ENCODE data around the gene TIPRL.
"Not testable (repeated sequence)": the region's sequence is repeated elsewhere in the genome, so short reads cannot be mapped to it uniquely, and the experiment has no call there.

TIPRL gene

DNA sequence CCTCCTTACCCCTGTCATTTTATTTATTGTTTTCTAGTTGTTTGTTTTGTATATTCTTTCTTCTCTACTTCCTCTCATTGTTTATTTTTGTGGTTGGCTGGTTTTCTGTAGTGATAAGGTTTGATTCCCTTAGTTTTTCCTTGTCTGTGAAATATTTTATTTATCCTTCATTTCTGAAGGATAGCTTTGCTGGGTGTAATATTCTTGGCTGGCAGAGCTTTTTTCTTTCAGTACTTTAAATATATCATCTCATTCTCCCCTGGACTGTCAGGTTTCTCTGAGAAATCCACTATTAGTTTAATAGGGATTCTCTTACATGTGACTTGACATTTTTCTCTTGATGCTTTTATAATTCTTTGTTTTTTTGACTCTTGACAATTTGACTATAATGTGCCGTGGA, 18.8 kb upstream of the TIPRL start:
- no peak for DNase-seq

DNA sequence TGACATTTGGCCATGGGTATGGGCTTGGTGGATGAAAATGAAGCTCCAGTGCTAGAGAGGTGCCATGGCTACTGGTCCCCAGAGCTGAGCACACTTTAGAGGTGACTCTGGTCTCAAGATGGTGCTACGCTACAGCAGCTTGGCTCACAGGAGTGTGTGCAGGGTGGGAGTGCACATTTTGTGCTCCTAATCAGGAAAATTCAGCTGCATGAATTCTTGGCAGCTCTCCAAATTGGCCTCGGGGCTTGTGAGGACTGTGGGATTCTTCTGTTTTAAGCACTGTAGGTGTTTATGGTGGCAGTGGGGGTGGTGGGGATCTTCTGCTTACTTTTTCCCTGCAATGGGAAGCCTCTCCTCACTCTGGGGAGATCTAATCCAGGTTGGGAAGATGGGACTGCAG, 17.3 kb upstream of the TIPRL start:
- DNase-seq = no peak

DNA sequence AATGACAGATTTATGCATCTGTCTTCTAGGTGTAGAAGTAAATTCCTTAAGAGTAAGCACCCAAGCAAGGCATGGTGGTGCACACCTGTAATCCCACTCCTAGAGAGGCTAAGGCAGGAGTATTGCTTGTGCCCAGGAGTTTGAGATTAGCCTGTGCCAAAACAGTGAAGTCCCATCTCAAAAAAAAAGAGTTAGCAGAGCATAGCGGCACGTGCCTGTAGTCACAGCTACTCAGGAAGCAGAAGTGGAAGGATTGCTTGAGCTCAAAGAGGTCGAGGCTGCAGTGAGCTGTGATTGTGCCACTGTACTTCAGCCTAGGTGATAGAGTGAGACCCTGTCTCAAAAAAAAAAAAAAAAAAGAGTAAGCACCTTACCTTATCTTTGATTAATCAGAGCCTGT, 15.1 kb upstream of the TIPRL start:
- no peak for DNase-seq

DNA sequence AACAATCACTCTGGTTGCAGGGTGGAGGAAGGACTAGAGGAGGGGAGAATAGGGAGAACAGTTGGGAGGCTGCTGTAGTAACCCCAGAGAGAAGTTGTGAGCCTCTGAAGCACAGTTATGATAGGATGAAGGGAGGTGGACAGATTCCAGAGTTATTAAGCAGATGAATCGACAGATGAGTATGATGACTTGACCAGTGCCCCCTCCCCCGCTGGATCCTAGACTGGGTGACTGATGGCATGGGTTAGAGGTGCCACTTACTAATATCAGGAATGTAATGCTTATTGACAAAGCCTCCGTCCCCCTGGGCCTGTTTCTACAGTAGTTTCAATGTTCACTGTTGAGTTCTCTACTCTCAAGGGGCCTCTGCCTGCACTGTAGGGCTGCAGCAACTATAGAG, 14.0 kb upstream of the TIPRL start:
- no peak for DNase-seq

DNA sequence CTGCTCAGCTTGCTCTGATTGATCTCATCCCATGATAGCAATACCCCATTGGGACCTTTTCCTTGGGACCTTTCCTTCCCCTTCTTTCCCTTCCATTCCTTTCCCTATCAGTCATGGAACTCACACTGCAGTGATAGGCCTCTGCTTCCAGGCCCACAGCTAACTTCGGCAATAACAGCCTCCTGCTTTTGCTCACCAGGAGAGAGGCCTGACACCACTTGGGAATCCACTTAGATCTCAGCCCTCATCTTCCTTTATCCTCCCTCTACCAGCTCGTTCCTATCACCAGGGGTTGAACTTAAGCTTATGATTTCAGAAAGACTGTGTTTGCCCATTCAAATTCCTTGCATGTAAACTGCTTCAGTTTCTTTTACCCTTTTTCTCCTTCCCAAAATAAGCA, 11.0 kb upstream of the TIPRL start:
- no peak for DNase-seq

DNA sequence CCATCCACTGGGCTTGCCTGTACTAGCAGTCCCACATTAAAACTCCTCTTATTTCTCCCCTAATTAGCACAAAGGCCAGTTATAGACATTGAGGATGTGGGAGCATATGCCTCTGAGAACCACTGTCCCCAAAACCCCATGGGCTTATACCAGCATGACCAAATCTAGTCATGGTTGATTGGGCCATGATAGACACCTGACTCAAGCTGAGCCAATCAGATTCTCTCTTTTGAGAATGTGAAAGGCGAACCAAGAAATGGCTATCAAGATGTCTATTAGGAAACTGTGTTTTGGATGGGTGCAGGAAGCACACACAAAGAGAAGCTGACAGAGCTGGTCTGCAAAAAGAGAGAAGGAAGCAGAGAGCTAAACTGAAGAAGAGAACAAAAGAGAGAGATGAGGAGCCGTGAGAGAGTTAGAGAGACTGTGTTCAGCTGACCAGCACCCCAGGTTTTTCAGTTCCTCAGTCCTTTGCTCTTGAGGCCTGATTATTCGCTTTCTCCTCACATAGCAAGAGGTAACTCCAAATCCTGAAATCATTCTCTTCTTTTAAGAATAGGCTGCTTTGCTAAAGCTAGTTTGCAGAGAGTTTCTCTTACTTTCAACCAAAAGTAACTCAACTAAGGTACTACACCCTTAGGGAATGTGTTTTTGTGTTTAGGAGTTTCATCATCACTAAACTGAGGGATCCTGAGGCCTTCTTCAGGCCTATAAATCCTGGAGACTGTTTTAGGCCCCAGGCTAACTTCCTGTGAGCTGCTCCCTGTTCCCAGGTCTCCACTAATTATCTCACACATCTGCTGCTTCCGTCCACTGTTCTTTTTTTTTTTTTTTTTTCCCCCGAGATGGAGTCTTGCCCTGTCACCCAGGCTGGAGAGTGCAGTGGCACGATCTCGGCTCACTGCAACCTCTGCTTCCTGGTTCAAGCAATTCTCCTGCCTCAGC, 7.9 kb upstream of the TIPRL start:
- no peak for DNase-seq

DNA sequence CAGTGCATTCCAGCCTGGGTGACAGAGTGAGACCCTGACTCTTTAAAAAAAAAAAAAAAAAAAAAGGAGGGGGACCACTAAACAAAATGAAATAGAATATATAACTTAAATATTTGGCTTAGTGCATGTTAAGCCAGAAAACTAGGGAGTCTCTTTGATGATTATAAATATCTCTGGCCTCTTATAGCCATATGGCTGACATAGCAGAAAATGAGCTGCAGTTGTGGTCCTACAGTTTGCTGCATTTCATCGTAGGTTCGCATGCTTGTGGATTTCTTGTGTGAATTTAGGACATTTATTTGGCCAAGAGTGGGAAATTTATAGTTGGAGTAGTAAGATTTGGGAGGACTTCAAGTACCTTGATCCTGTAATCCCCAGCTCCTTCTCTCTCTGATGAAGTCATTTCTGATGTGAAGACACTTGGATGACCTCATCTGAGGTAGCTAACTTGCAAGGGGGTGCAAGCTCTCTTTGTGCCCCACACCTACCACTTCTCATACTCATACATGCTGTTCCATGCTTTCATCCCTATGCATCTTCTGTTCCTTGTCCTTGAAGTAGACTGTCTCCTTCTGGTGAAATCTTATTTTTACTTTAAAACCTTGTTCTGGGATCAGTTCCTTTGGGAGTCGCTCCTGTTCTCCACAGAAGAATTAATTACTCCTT, 6.4 kb upstream of the TIPRL start:
- DNase-seq = no peak

DNA sequence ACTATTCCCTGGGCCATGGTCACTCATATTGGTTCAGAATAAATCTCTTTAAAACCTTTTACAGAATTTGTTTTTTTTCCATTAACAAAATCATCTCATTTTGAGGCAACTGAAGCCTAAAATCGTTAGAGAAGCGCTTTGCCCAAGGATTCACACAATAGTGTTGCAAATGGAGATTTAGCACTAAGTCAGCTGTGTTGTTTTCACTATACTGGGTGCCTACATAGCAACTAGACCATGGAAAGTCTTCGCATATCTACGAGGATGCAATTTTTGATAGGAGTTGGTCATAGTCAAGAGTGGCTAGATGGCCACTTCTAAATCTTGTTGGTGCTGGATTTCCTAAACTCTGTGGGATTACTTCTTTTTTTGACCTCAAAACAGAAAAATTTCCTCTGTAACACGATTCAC, 530 bp upstream of the TIPRL start:
- no peak for DNase-seq

DNA sequence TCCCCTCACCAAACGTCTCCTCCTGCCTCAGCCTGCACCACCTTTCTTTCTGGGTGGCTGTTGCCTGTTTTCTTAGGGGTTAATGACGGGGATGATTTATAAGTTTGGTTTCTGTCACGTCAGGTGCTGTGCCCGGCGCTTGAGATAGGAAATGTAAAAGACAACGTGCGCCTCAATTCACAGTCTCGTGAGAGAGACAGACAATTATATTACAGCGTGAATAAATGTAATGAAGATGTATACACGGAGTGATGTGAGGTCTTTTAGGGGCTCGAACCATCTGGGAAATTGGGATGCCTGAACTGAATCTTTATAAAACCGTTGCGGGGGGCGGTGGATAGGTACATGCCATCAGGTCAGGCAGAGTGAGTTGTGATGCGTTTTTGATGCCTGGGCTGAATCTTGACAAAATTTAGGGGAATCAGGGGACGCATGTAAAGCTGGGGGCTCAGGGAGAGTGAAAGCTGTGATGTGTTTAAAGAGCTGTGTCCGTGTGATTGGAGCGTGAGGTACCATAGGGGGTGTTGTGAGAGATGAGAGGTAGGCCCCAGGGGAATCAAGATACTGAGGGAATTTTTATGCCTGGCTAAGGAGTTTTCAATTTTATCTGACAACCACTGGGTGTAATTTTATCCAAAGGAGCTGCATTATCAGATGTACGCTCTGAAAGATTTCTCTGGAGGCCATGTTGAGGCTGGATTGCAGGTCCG, 831 bp downstream of the TIPRL start:
- DNase-seq = no peak

DNA sequence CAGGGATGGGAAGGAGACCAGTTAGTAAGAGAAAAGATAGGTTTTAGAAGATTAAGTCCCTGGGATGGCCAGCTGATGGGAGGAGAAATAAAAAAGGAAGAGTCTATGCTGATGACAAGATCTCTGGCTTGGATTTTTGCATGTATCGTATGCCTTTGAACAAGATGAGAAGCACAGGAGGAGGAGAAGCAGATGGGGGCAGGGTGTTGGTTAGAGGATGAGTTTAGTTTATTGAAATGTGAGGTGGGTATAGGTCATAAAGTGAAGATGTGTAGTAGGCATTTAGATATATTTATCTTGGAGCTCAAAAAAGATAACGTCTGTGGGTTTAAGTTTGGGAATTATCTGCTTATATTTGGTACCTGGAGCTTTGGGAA, 1.4 kb downstream of the TIPRL start:
- DNase-seq = no peak

DNA sequence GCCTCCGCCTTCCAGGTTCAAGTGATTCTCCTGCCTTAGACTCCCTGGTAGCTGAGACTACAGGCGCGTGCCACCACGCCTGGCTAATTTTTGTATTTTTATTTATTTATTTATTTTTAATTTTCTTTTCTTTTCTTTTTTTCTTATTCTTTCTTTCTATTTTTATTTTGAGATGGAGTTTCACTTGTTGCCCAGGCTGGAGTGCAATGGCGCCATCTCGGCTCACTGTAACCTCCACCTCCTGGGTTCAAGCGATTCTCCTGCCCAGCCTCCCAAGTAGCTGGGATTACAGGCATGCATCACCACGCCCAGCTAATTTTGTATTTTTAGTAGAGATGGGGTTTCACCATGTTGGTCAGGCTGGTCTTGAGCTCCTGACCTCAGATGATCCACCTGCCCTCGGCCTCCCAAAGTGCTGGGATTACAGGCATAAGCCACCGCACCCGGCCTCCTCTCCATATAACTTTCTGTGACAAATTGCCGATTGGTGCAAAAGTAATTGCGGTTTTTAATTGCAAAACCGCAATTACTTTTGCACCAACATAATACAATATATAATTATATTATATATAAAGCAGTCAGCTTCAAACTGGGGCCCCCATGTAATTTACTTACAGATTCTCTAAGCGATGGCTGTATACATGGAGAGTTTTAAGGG, 2.4 kb downstream of the TIPRL start:
- not testable (repeated sequence) for DNase-seq

DNA sequence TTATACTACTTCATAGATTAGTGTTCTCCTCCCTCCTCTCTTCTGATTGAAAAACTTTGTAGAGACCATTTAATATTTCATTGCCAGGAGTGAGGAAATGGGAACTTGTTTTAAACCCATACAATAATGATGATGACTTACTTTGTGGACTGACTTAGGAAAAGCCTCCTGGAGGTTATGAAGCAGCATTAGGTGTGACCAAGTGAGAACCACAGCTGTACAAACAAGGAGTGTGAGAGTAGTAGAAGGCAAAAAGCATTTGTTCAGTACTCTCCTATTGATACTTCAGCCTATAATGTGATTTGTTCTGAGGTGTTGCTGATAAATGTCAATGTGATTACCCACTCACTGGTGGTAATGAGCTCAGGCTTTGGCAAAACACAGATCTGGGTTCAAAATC, 8.4 kb downstream of the TIPRL start:
- DNase-seq = no peak

DNA sequence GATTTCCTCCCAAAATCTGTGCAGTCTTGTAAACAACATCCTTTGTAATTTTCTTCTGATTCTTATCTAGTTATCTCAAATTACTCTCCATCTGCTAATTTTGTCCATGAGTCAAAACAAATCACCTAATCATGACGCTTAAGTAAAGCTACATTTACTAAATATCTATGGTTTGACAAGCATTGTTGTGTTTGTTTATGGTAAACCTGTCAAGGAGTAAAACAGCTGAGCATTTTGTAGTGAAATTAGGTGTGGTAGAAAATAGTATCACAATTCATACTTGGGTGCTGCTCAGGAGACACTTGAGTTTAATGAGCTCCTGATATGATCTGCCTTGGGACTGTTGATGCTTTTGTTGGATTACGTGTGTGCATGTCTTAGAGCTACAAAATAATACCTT, 11.6 kb downstream of the TIPRL start:
- DNase-seq = no peak

DNA sequence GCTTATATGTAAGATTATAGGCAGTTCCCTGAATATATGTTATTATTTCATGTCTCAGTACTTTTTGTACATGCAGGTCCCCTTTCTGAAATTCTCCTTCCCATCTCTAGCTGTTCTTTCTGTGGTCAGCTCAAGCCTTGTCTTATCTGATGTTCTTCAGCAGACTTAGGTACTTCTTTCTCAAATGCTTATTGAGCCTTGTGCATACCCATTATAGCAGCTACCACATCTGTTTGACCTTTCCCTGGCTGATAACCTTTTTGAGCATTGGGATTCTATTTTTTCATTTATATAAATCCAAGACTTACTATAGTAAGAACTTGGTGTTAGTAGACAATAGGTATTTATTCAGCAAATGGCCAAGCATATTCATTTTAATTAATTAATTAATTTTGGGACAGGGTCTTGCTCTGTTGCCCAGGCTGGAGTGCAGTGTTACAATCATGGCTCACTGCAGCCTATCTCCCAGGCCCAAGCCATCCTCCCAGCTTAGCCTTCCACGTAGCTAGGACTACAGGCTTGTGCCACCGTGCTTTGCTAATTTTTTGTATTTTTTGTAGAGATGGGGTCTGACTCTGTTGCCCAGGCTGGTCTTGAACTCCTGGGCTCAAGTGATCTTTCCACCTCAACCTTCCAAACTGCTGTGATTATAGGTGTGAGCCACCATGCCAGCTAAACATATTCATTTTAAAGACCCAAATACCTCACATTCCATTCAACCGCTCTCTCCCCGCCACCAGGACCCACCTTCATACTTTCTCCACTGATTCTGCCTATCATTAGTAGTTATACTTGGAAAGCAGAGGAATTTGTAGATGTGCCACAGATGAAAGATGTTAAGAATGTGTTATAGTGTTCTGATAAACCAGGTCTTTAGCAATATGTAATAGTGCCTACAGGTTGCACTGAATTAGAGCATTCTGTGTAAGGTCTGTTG, 16.7 kb downstream of the TIPRL start:
- DNase-seq = no peak

DNA sequence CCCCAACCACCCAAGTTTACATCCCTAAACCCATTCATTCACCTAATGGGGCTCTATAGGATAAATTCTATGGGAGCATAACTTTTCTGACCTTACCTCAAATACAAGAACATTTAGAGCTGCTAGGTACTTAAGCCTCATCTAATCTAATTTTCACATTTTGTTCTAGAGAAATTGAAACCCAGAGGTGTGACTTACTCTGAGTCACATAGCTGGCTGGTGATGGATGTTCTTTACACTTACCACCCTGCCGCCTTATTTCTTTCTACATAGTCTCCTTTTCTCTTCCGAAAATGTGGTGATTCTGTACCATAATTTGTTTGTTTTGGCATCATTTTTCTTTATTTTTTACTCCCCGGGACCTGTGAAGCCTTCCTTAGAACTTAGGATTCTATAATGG, 20.3 kb downstream of the TIPRL start:
- no peak for DNase-seq

DNA sequence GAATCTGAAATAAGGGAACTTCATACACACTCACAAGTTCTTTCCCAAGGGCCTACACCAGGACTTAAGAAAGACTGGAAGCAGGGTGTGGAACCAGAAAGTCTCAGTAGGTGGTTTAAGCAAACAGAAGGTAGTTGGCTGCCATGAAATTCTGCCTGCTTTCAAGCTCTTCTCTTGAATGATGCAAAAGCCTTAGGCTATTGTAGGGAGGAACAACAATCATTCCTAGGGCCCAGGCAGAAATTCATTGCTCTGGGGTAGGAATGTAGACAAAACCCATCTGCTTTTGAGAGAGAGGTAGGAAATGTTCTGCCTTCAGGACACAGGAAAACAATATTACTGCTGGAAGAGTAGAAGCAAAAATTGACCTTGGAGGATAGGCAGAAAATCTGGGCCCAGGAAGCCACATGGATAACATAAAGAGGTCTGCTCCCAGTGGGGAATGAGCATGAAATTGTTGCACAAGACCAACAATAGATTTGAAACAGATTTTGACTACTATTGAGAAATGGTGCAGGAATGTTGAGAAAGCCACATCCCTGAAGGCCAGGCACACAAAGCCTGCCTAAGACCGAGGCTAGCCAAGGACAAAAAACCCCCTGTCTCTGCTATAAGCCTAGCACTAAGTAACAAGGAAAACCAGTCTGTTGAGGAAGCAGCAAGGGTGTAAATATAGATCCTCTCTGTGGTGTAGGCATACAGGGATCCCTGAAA, 24.3 kb downstream of the TIPRL start:
- DNase-seq = no peak

DNA sequence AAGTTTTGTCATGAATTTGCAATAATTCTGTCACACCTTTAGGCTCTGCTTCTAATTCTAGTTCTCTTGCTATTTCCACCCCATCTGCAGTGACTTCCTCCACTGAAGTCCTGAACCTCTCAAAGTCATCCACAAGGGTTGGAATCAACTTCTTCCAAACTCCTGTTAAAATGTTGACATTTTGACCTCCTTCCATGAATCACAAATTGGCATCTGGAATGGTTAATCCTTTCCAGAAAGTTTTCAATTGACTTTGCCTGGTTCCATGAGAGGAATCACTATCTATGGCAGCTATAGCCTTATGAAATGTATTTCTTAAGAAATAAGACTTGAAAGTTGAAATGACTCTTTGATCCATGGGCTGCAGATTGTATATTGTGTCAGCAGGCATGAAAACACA, 27.3 kb downstream of the TIPRL start:
- no peak for DNase-seq

DNA sequence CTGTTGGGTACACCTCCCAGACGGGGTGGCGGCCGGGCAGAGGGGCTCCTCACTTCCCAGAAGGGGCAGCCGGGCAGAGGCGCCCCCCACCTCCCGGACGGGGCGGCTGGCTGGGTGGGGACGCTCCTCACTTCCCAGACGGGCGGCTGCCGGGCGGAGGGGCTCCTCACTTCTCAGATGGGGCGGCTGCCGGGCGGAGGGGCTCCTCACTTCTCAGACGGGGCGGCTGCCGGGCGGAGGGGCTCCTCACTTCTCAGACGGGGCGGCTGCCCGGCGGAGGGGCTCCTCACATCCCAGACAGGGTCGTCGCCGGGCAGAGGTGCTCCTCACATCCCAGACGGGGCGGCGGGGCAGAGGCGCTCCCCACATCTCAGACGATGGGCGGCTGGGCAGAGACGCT, 28.9 kb downstream of the TIPRL start:
- DNase-seq = not testable (repeated sequence)

DNA sequence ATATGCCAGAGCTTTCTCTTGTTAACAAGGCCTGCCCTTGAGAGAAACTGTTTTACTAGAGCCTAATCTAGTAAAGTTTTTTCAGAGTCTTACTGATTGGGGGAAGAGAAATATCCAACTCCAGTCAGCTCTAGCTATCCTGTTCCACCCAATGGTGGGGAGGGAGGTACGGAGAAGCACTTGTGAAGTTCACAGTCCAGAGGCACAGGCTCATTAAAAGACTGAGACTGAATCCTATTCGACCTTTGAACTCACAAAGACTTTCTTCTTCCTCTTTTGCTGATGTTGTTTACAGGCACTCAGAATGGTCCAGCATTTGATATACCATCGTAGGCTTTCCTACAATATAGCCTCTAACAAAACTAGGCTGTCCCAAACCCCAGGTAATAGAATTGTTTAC, 31.6 kb downstream of the TIPRL start:
- DNase-seq = no peak

DNA sequence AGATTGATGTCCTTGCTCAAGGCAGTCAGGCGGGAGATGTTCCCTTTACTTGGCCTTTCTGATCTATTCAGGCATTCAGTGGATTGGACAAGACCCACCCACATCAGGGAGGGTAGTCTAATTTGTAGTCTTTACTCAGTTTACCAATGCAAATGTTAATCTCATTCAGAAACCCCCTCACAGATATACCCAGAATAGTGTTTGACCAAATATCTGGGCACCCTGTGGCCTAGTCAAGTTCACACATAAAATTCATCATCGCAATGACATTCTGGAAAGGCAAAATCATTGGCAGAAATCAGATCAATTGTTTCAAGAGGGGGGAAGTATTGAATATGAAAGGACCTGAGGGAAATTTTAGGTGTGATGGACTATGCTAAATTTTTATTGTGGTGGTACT, 34.6 kb downstream of the TIPRL start:
- no peak for DNase-seq

DNA sequence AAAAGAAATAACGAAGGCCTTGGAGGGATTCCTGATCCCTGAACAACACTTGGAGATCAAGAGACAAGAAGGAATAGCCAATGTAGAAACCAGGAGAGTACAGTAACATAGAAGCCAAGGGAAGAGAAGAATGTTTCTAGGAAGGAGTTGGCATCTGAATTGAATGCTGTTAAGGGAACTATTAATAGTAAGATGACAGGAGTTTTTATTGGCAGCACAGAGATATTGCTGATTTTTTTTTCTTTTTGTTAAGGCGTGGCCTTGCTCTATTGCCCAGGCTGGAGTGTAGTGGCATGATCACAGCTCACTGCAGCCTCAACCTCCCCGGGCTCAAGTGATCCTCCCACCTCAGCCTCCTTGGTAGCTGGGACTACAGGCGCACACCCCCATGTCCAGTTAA, 37.4 kb downstream of the TIPRL start:
- no peak for DNase-seq

DNA sequence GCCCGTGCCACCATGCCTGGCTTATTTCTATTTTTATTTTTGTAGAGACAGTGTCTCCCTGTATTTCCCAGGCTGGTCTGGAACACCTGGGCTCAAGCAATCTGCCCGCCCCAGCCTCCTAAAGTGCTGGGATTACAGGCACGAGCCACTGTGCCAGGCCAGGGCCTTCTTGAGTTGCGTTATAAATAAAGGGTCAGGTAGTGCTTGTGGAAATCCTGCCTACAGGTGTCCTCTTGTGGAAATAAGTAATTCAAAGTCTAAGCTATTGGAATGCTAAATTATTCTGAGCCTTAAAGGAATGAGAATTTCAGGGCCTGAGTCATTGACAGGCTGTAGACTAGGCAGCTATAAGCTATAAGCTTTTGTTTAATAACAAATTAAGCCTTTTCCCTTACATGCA, 38.9 kb downstream of the TIPRL start:
- DNase-seq = no peak
